Left ventricle myocardium inferior (tissue), 1 donor: ENCODE data around the gene TRIO. TPM values are rescaled to one million over a fixed set of nuclear protein-coding genes. Genes with fewer than 3 reads are reported as not detected.

Source experiments
- DNase-seq: peaks from one replicate; pipeline ENCODE4 v3.0.0-alpha.2; 2020
- H3K27ac ChIP-seq: fragments of 200-600 bp; replicated peaks from 2 replicates; pipeline ENCODE4 v1.8.0; 2021
- H3K27me3 ChIP-seq: fragments of 200-600 bp; 2 replicates; pipeline ENCODE4 v1.8.0; 2021; ENCODE audit warnings: low read depth
- H3K36me3 ChIP-seq: fragments of 200-600 bp; 2 replicates; pipeline ENCODE4 v1.8.0; 2021
- H3K4me1 ChIP-seq: fragments of 200-600 bp; 2 replicates; pipeline ENCODE4 v1.8.0; 2021
- H3K4me3 ChIP-seq: fragments of 200-600 bp; 2 replicates; pipeline ENCODE4 v1.8.0; 2021; ENCODE audit warnings: mild to moderate bottlenecking, moderate library complexity
- H3K9me3 ChIP-seq: fragments of 200-600 bp; replicated peaks from 2 replicates; pipeline ENCODE4 v1.8.0; 2021
- intact Hi-C: fragments of 100-400 bp; cut with micrococcal nuclease; formaldehyde crosslinking; loops from one replicate; pipeline ENCODE4 v1.11.0; 2022
- total RNA-seq: library from RNA; stranded (reverse); fragmentation: NEBNext Ultra II Directional; extraction: Animal tissue kit (Norgen Biotek cat#: 25700); gene quantifications from one replicate; pipeline ENCODE4 v1.2.1, GENCODE V29; 2021
- TF ChIP-seq, protein P1 (sequence below): fragments of 200-600 bp; IDR thresholded peaks from 2 replicates; pipeline ENCODE4 v1.8.0; 2021; ENCODE audit warnings: antibody characterized with exemption, mild to moderate bottlenecking, borderline replicate concordance
- donor health status: DM: no; HTN: yes; CAD: no; lungs with severe emphysema.

The TRIO gene
- total RNA-seq, 1 donor from 2014 or later, result 52.8 TPM

DNA sequence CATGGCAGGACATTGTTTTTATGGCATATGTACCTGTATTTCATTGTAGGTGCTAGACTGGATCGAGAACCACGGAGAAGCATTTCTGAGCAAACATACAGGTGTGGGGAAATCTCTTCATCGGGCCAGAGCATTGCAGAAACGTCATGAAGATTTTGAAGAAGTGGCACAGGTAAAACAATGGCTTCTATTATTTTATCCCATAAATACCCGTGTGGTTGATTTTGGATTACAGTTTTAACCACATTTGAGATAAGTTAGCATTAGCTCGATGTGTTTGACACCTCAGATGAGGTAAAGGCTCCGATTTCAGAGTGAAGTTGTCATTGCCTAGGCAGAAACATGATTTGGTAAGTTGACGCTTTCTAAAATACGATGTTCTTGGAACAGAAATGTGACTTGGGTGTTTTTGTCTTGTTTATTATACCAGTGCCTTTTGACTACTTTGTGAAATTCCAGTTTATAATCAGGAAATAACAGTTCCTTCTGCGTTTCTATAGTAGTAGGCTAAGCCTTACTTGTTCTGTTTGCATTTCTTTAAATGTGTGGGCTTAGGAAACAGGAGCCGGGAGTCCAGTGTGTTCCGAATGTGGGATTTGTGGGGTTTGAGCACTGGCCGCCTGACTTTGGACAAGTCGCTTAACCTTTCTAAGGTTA lies 187.7 kb downstream of the TRIO start:
- H3K4me3 ChIP-seq, result no peak overlapping the region
- no peaks in the 10 kb centered on the region for H3K9me3 ChIP-seq
- no peak for DNase-seq
- intact Hi-C loops, result no loop called here
- H3K27me3 ChIP-seq, result no peaks in the 10 kb centered on the region
- H3K27ac ChIP-seq, result no peak overlapping the region
- TF ChIP-seq, protein P1, sequence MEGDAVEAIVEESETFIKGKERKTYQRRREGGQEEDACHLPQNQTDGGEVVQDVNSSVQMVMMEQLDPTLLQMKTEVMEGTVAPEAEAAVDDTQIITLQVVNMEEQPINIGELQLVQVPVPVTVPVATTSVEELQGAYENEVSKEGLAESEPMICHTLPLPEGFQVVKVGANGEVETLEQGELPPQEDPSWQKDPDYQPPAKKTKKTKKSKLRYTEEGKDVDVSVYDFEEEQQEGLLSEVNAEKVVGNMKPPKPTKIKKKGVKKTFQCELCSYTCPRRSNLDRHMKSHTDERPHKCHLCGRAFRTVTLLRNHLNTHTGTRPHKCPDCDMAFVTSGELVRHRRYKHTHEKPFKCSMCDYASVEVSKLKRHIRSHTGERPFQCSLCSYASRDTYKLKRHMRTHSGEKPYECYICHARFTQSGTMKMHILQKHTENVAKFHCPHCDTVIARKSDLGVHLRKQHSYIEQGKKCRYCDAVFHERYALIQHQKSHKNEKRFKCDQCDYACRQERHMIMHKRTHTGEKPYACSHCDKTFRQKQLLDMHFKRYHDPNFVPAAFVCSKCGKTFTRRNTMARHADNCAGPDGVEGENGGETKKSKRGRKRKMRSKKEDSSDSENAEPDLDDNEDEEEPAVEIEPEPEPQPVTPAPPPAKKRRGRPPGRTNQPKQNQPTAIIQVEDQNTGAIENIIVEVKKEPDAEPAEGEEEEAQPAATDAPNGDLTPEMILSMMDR, result no peak
- H3K4me1 ChIP-seq, result peaks cover 12% of the 10 kb centered on the region
- H3K36me3 ChIP-seq, result peaks cover 29% of the 10 kb centered on the region

DNA sequence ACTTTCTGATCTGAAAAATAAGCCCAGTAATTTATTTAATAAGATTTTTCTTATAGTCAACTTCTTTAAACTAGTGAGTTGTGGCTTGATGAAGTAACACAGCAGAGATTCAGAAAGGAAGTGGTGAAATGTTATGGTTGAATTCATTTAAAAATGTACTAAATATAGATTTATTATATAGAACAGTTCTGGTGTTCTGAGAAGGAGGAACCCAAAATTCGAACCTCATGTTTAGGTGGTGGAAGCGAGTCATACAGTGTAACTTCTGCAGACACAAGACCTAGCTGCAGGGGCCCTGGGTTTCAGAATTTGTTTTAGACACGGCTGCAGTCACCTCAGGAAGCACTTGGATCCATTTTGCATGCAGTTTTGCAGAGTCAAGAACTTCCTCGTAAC lies 188.2 kb downstream of the TRIO start:
- H3K4me1 ChIP-seq, result peaks cover 6% of the 10 kb centered on the region
- TF ChIP-seq, protein P1, result no peak
- no peaks in the 10 kb centered on the region for H3K27me3 ChIP-seq
- DNase-seq, result no peak
- H3K9me3 ChIP-seq, result no peaks in the 10 kb centered on the region
- peaks cover 33% of the 10 kb centered on the region for H3K36me3 ChIP-seq
- intact Hi-C loops, result no loop called here
- no peak overlapping the region for H3K4me3 ChIP-seq
- no peak overlapping the region for H3K27ac ChIP-seq

DNA sequence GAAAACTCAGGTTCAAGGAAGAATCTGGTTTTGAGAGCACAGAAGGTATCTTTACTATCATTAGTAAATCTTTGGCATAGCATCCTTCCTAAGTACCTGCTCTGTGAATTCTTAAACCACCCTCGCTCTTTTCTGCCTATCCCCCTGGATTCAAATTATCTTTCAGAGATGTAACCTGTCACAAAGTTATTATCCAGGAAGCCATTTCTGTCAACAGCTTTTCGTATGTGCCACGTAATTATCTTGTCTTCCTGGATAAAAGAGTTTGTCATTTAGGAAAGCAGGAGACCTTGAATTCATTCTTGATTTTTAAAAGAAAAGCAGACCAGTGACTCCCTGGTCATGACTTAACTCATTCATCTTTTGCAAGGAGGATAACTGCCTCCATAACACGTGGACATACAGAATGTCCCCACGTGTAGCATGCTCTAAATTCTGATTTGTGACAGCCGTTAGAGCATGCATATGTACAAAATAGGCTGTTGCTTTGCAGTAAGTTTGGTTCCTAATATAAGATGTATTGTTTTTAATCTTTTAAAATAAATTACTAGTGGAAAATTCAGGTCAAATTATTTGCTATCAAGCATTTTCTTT lies 189.0 kb downstream of the TRIO start:
- no peak for DNase-seq
- TF ChIP-seq, protein P1, result no peak
- peaks cover 40% of the 10 kb centered on the region for H3K36me3 ChIP-seq
- H3K4me1 ChIP-seq, result peaks cover 4% of the 10 kb centered on the region
- no peaks in the 10 kb centered on the region for H3K9me3 ChIP-seq
- H3K27ac ChIP-seq, result no peak overlapping the region
- no peak overlapping the region for H3K4me3 ChIP-seq
- intact Hi-C loops, result no loop called here
- no peaks in the 10 kb centered on the region for H3K27me3 ChIP-seq

DNA sequence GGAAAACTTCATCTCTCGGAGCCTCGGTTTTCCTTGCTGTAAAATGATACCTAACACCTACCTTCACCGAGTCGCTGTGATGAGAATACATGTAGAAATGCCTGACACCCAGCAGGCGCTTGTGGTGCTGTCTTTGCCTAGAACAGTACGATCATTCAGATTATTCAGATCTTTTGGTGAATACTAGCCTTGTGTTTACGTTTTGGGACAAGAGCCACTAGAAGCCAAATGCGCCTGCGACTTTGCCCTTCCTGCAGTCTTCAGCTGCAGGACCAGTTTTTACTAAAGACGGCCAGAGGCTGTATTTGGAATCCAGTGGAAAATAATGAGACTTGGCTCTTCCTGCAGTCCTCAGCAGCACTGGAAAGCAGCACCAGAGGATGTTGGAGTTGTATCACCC lies 189.6 kb downstream of the TRIO start:
- H3K9me3 ChIP-seq, result no peaks in the 10 kb centered on the region
- TF ChIP-seq, protein P1, result no peak
- no peak for DNase-seq
- no peak overlapping the region for H3K27ac ChIP-seq
- H3K36me3 ChIP-seq, result peaks cover 46% of the 10 kb centered on the region
- H3K27me3 ChIP-seq, result no peaks in the 10 kb centered on the region
- intact Hi-C loops, result no loop called here
- no peak overlapping the region for H3K4me3 ChIP-seq
- peaks cover 4% of the 10 kb centered on the region for H3K4me1 ChIP-seq

GRCh38 chr5:14337593-14337992 lies 194.5 kb downstream of the TRIO start:
- DNase-seq, result no peak
- TF ChIP-seq, protein P1, result no peak
- no peaks in the 10 kb centered on the region for H3K27me3 ChIP-seq
- H3K9me3 ChIP-seq, result no peaks in the 10 kb centered on the region
- no peak overlapping the region for H3K27ac ChIP-seq
- H3K4me3 ChIP-seq, result no peak overlapping the region
- H3K4me1 ChIP-seq, result peaks cover 28% of the 10 kb centered on the region
- peaks cover 51% of the 10 kb centered on the region for H3K36me3 ChIP-seq
- intact Hi-C loops, result no loop called here
